ENCODE measurements around the gene POLR2E.

Gene POLR2E

GRCh38 chr19:1098177-1099051, 3.2 kb upstream of the POLR2E start:
- DNase-seq (ENCODE audit: low read depth in 2 of 2): no peak

- no peak for DNase-seq (ENCODE audit: low read depth in 2 of 2)
These were observed 2.6 kb upstream of the POLR2E start for GRCh38 chr19:1097810-1098176.

GRCh38 chr19:1094655-1094977, 559 bp downstream of the POLR2E start:
- no peak for DNase-seq (ENCODE audit: low read depth in 2 of 2)

- DNase-seq (ENCODE audit: low read depth in 2 of 2): no peak
These were observed 1.2 kb downstream of the POLR2E start for GRCh38 chr19:1093811-1094553.

- no peak for DNase-seq (ENCODE audit: low read depth in 2 of 2)
These were observed 1.8 kb downstream of the POLR2E start for GRCh38 chr19:1093330-1093729.

GRCh38 chr19:1091544-1092175, 3.5 kb downstream of the POLR2E start:
- DNase-seq (ENCODE audit: low read depth in 2 of 2): no peak

GRCh38 chr19:1090731-1091543, 4.2 kb downstream of the POLR2E start:
- no peak for DNase-seq (ENCODE audit: low read depth in 2 of 2)

- DNase-seq (ENCODE audit: low read depth in 2 of 2): no peak
These were observed 5.3 kb downstream of the POLR2E start for GRCh38 chr19:1089891-1090290.

GRCh38 chr19:1089126-1089771, 5.9 kb downstream of the POLR2E start:
- DNase-seq (ENCODE audit: low read depth in 2 of 2): no peak

GRCh38 chr19:1088416-1089010, 6.7 kb downstream of the POLR2E start:
- DNase-seq (ENCODE audit: low read depth in 2 of 2): no peak

GRCh38 chr19:1087813-1088415, 7.3 kb downstream of the POLR2E start:
- no peak for DNase-seq (ENCODE audit: low read depth in 2 of 2)

- no peak for DNase-seq (ENCODE audit: low read depth in 2 of 2)
These were observed 8.6 kb downstream of the POLR2E start for GRCh38 chr19:1086613-1087012.

GRCh38 chr19:1085676-1086442, 9.3 kb downstream of the POLR2E start:
- DNase-seq (ENCODE audit: low read depth in 2 of 2): no peak

GRCh38 chr19:1085053-1085658, 10.0 kb downstream of the POLR2E start:
- no peak for DNase-seq (ENCODE audit: low read depth in 2 of 2)

GRCh38 chr19:1084024-1084868, 10.9 kb downstream of the POLR2E start:
- no peak for DNase-seq (ENCODE audit: low read depth in 2 of 2)

- no peak for DNase-seq (ENCODE audit: low read depth in 2 of 2)
These were observed 12.0 kb downstream of the POLR2E start for GRCh38 chr19:1082928-1083816.

- DNase-seq (ENCODE audit: low read depth in 2 of 2): peak in 1 of 2 donors; percentile 74
These were observed 12.8 kb downstream of the POLR2E start for GRCh38 chr19:1082165-1082927.
